Measurements from ENCODE around the gene SPDYE17. TPM values are rescaled to one million over a fixed set of nuclear protein-coding genes. Genes with fewer than 3 reads are reported as not detected.
"Not testable (repeated sequence)": the region's sequence is repeated elsewhere in the genome, so short reads cannot be mapped to it uniquely, and the experiment has no call there.

SPDYE17 gene, protein sequence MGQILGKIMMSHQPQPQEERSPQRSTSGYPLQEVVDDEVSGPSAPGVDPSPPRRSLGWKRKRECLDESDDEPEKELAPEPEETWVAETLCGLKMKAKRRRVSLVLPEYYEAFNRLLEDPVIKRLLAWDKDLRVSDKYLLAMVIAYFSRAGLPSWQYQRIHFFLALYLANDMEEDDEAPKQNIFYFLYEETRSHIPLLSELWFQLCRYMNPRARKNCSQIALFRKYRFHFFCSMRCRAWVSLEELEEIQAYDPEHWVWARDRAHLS
- total RNA-seq: not detected

DNA sequence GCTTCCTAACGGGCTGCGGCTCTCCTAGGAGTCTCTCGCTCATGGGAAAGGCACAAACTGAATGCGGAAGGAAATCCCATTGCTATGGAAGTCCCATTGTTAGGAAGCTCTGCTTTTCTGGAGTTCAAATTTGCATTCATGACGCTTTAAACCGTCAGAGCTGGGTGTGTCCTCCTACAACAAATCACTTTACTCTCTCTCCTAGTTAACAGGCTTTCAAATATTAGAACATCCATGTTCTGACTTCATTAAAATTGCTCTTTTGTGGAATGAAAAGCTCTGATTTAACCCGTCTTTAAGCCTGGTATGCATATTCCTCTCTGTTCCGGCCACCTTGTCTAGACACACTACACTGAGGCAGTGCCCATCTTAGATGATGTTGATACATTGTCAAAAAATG is at the start of gene SPDYE17:
TSS of gene SPDYE17 (minus strand) at position 101 of the 400 bp plus-strand sequence. CDS start 1,791 bp downstream, outside the sequence.
- not testable (repeated sequence) for H3K27ac ChIP-seq (ENCODE audit: low read depth, low read length); H3K4me1 ChIP-seq (ENCODE audit: control insufficient read depth in 3 of 3, insufficient read depth in 3 of 3, low read length in 3 of 3); H3K9ac ChIP-seq (ENCODE audit: low read depth in 1 of 3, low read length in 3 of 3); H3K36me3 ChIP-seq (ENCODE audit: control insufficient read depth in 3 of 3, insufficient read depth in 3 of 3, low read length in 3 of 3); H3K4me3 ChIP-seq (ENCODE audit: low read length in 3 of 3); H3K9me3 ChIP-seq (ENCODE audit: control insufficient read depth in 3 of 3, low read length in 3 of 3); H3K27me3 ChIP-seq (ENCODE audit: control insufficient read depth in 3 of 3, insufficient read depth in 3 of 3, low read length in 3 of 3)

DNA sequence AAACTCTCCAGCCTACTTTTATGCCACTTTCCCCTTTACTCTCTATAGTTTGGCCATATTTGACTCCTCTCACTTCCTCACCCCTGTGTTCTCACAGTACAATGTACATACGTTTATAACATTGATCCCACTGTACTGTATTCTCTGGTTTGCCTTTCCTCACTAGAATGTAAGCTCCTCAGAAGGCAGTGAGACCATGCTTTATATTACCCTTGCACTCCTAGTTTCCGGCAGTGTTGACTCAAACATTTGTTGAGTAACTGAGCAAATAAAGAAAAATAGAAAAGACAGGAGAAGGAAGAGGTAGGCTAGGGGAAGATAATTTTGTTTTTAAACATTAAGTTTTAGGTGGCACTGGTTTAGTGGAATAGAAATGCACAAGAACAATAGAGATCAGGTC is 48.1 kb upstream of the SPDYE17 start:
- not testable (repeated sequence) for H3K36me3 ChIP-seq (ENCODE audit: control insufficient read depth in 3 of 3, insufficient read depth in 3 of 3, low read length in 3 of 3); H3K4me3 ChIP-seq (ENCODE audit: low read length in 3 of 3); H3K27ac ChIP-seq (ENCODE audit: low read depth, low read length); H3K4me1 ChIP-seq (ENCODE audit: control insufficient read depth in 3 of 3, insufficient read depth in 3 of 3, low read length in 3 of 3); H3K9me3 ChIP-seq (ENCODE audit: control insufficient read depth in 3 of 3, low read length in 3 of 3); H3K9ac ChIP-seq (ENCODE audit: low read depth in 1 of 3, low read length in 3 of 3); H3K27me3 ChIP-seq (ENCODE audit: control insufficient read depth in 3 of 3, insufficient read depth in 3 of 3, low read length in 3 of 3)

DNA sequence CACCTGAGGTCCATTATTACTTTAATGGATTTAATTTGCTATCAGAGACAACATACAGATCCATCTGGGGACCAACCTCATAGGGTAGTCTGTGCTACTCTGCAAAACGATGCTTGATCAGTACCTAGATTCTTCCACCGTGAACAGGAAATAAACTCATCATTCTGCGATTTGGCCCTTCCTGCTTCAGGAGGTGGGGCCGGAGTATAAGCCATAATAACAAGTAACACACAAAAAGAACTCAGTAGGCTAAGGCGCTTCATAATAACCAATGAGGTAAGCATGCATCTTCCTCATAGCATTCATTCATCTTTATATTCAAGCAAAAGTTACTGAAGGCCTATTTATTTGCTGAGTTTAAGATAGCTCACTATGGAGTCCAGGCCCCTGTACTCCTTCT is 47.5 kb upstream of the SPDYE17 start:
- not testable (repeated sequence) for H3K4me3 ChIP-seq (ENCODE audit: low read length in 3 of 3); H3K9me3 ChIP-seq (ENCODE audit: control insufficient read depth in 3 of 3, low read length in 3 of 3); H3K36me3 ChIP-seq (ENCODE audit: control insufficient read depth in 3 of 3, insufficient read depth in 3 of 3, low read length in 3 of 3); H3K4me1 ChIP-seq (ENCODE audit: control insufficient read depth in 3 of 3, insufficient read depth in 3 of 3, low read length in 3 of 3); H3K9ac ChIP-seq (ENCODE audit: low read depth in 1 of 3, low read length in 3 of 3); H3K27me3 ChIP-seq (ENCODE audit: control insufficient read depth in 3 of 3, insufficient read depth in 3 of 3, low read length in 3 of 3)
- peak overlapping the region; percentile 40 for H3K27ac ChIP-seq (ENCODE audit: low read depth, low read length)

DNA sequence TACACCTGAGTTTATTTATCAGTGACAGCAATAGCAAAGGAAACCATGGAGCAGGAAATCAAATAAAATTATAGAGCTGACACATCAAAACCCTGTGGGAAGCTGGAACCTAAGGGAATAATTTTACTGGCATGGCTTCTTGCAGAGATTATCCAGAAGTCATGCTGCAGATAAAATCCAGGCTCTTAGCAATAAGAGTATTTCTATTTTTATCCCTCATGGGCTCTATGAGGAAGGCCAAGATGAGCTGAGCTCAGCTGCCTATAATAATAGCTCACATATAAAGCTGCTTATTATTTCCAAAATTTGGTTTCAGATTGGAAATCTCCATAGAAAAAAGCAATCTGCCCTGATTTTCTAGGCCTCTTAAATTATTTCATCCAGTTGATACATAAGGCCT is 47.0 kb upstream of the SPDYE17 start:
- H3K27ac ChIP-seq (ENCODE audit: low read depth, low read length): peak overlapping the region; percentile 40
- not testable (repeated sequence) for H3K4me3 ChIP-seq (ENCODE audit: low read length in 3 of 3); H3K4me1 ChIP-seq (ENCODE audit: control insufficient read depth in 3 of 3, insufficient read depth in 3 of 3, low read length in 3 of 3); H3K9ac ChIP-seq (ENCODE audit: low read depth in 1 of 3, low read length in 3 of 3); H3K27me3 ChIP-seq (ENCODE audit: control insufficient read depth in 3 of 3, insufficient read depth in 3 of 3, low read length in 3 of 3); H3K36me3 ChIP-seq (ENCODE audit: control insufficient read depth in 3 of 3, insufficient read depth in 3 of 3, low read length in 3 of 3); H3K9me3 ChIP-seq (ENCODE audit: control insufficient read depth in 3 of 3, low read length in 3 of 3)

DNA sequence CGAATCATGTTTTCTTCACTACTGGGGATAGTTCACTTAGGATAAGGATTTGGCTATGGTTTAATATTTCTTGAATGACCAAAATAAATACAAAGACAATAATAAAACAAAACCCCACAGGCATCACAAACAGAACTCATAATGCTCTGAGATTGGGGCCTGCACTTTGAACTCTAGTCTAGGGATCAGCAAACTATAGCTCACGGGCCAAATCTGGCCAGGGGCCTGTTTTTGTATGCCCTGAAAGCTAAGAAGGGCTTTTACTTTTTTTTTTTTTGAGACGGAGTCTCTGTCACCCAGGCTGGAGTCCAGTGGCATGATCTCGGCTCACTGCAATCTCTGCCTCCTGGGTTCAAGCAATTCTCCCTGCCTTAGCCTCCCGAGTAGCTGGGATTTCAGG is 44.9 kb upstream of the SPDYE17 start:
- H3K9me3 ChIP-seq (ENCODE audit: control insufficient read depth in 3 of 3, low read length in 3 of 3); H3K27me3 ChIP-seq (ENCODE audit: control insufficient read depth in 3 of 3, insufficient read depth in 3 of 3, low read length in 3 of 3); H3K27ac ChIP-seq (ENCODE audit: low read depth, low read length); H3K36me3 ChIP-seq (ENCODE audit: control insufficient read depth in 3 of 3, insufficient read depth in 3 of 3, low read length in 3 of 3); H3K9ac ChIP-seq (ENCODE audit: low read depth in 1 of 3, low read length in 3 of 3); H3K4me1 ChIP-seq (ENCODE audit: control insufficient read depth in 3 of 3, insufficient read depth in 3 of 3, low read length in 3 of 3); H3K4me3 ChIP-seq (ENCODE audit: low read length in 3 of 3): not testable (repeated sequence)

DNA sequence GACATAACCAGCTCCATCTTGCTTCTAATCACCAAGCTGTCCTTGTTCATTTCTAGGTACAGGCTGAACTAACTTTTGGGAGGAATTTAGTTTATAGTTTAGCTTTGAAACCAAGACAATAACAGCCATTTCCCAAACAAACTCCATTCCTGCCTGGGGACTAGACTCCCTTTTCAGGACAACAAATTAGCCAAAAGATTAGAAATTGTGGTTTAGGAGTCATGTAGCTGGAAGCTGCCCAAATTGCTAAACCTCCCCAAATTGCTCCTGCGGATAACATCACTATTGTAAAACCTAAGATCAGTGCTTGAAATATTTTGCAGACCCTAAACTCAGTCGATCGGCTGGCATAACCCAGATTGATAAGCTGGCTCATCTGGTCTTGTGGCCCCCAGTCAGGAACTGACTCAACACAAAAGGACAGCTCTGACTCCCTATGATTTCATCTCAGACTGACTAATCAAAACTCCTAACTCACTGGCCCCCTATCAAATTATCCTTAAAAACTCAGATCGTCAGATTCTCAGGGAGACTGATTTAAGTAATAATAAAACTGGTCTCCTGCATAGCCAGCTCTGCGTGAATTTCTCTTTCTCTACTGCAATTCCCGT is 42.7 kb upstream of the SPDYE17 start:
- H3K4me3 ChIP-seq (ENCODE audit: low read length in 3 of 3); H3K36me3 ChIP-seq (ENCODE audit: control insufficient read depth in 3 of 3, insufficient read depth in 3 of 3, low read length in 3 of 3); H3K27me3 ChIP-seq (ENCODE audit: control insufficient read depth in 3 of 3, insufficient read depth in 3 of 3, low read length in 3 of 3); H3K9ac ChIP-seq (ENCODE audit: low read depth in 1 of 3, low read length in 3 of 3); H3K4me1 ChIP-seq (ENCODE audit: control insufficient read depth in 3 of 3, insufficient read depth in 3 of 3, low read length in 3 of 3); H3K27ac ChIP-seq (ENCODE audit: low read depth, low read length); H3K9me3 ChIP-seq (ENCODE audit: control insufficient read depth in 3 of 3, low read length in 3 of 3): not testable (repeated sequence)

DNA sequence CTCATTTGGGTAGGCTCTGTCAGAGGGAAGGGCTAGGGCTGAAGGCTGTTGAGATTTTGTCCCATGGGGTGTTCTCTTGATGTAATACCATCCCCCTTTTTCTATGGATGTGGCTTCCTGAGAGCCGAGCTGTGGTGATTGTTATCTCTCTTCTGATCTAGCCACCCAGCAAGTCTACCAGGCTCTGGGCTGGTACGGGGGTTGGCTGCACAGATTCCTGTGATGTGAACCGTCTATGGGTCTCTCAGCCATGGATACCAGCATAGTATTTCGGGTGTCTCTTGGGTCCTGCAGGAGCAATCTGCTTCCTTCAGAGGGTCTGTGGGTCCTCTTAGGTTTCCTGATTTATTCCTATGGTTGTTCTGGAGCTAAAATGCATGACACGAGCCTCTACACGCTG is 38.9 kb upstream of the SPDYE17 start:
- not testable (repeated sequence) for H3K4me1 ChIP-seq (ENCODE audit: control insufficient read depth in 3 of 3, insufficient read depth in 3 of 3, low read length in 3 of 3); H3K36me3 ChIP-seq (ENCODE audit: control insufficient read depth in 3 of 3, insufficient read depth in 3 of 3, low read length in 3 of 3); H3K27me3 ChIP-seq (ENCODE audit: control insufficient read depth in 3 of 3, insufficient read depth in 3 of 3, low read length in 3 of 3); H3K4me3 ChIP-seq (ENCODE audit: low read length in 3 of 3); H3K9me3 ChIP-seq (ENCODE audit: control insufficient read depth in 3 of 3, low read length in 3 of 3); H3K9ac ChIP-seq (ENCODE audit: low read depth in 1 of 3, low read length in 3 of 3); H3K27ac ChIP-seq (ENCODE audit: low read depth, low read length)

DNA sequence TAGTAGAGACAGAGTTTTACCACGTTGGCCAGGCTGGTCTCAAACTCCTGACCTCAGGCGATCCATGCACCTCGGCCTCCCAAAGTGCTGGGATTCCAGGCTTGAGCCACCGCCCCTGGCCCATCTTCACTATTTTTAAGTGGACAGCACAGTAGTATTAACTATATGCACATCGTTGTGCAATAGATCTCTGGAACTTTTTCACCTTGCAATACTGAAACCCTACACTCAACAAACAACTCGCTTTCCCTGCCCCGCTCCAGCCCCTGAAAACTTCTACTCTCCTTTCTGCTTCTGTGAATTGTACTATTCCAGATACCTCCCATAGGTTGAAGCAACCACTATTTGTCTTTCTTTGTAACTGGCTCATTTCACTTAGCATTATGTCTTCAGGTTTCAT is 33.7 kb upstream of the SPDYE17 start:
- not testable (repeated sequence) for H3K36me3 ChIP-seq (ENCODE audit: control insufficient read depth in 3 of 3, insufficient read depth in 3 of 3, low read length in 3 of 3); H3K9ac ChIP-seq (ENCODE audit: low read depth in 1 of 3, low read length in 3 of 3); H3K27ac ChIP-seq (ENCODE audit: low read depth, low read length); H3K27me3 ChIP-seq (ENCODE audit: control insufficient read depth in 3 of 3, insufficient read depth in 3 of 3, low read length in 3 of 3); H3K4me1 ChIP-seq (ENCODE audit: control insufficient read depth in 3 of 3, insufficient read depth in 3 of 3, low read length in 3 of 3); H3K4me3 ChIP-seq (ENCODE audit: low read length in 3 of 3); H3K9me3 ChIP-seq (ENCODE audit: control insufficient read depth in 3 of 3, low read length in 3 of 3)

DNA sequence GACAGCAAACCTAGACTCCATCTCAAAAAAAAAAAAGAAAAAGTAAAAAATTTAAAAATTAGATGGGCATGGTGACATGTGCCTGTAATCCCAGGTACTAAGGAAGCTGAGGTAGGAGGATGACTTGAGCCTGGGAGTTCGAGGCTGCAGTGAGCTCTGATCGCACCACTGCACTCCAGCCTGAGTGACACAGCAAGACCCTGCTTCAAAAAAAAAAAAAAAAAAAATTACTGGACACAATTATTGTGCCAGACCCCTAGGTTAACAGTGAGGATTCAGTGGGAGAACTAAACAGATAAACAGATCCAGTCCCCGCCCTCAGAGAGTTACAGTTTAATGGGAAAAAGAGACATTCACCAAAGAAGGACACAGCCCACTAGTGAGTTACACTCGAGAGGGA is 31.6 kb upstream of the SPDYE17 start:
- H3K27me3 ChIP-seq (ENCODE audit: control insufficient read depth in 3 of 3, insufficient read depth in 3 of 3, low read length in 3 of 3); H3K27ac ChIP-seq (ENCODE audit: low read depth, low read length); H3K4me3 ChIP-seq (ENCODE audit: low read length in 3 of 3); H3K4me1 ChIP-seq (ENCODE audit: control insufficient read depth in 3 of 3, insufficient read depth in 3 of 3, low read length in 3 of 3); H3K9ac ChIP-seq (ENCODE audit: low read depth in 1 of 3, low read length in 3 of 3); H3K9me3 ChIP-seq (ENCODE audit: control insufficient read depth in 3 of 3, low read length in 3 of 3); H3K36me3 ChIP-seq (ENCODE audit: control insufficient read depth in 3 of 3, insufficient read depth in 3 of 3, low read length in 3 of 3): not testable (repeated sequence)

DNA sequence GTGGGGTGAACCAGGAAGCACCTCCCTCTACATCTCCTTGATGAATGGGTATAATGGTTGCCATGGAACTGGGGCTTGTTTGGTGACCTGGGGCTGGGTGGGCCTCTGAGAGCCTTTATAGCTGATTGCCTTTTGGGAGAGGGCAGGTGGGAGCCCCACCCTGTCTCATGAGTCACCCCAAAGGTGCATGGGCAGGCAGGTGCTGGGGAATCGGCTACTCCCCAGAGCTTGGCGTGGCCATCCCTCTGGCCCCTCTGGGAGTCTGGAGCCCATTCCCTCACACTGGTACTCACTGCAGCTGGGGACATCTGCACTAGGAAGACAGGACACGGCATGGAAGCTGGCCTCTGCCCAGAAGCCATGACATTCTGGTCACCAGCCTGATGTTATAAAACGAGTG is 30.4 kb upstream of the SPDYE17 start, which contains the start of gene SPDYE18:
TSS of gene SPDYE18 (minus strand) at position 2 of the 400 bp plus-strand sequence. CDS start 2,046 bp downstream, outside the sequence.
- not testable (repeated sequence) for H3K36me3 ChIP-seq (ENCODE audit: control insufficient read depth in 3 of 3, insufficient read depth in 3 of 3, low read length in 3 of 3); H3K4me3 ChIP-seq (ENCODE audit: low read length in 3 of 3); H3K27me3 ChIP-seq (ENCODE audit: control insufficient read depth in 3 of 3, insufficient read depth in 3 of 3, low read length in 3 of 3); H3K27ac ChIP-seq (ENCODE audit: low read depth, low read length); H3K4me1 ChIP-seq (ENCODE audit: control insufficient read depth in 3 of 3, insufficient read depth in 3 of 3, low read length in 3 of 3); H3K9me3 ChIP-seq (ENCODE audit: control insufficient read depth in 3 of 3, low read length in 3 of 3); H3K9ac ChIP-seq (ENCODE audit: low read depth in 1 of 3, low read length in 3 of 3)
